GM18951 (cell line): ENCODE measurements around the gene ESPNL.

Source experiments
- POLR2A ChIP-seq: IDR thresholded peaks from 4 replicates; pipeline ENCODE4 v1.6.1; 2011; ENCODE audit warnings: mild to moderate bottlenecking; ENCODE audit not compliant: insufficient read length, insufficient read depth; ENCODE audit errors: extremely low read depth
- in situ Hi-C: fragments of 300-500 bp; cut with MboI; formaldehyde crosslinking; loops from one replicate; pipeline ENCODE4 v1.12.0; 2022; ENCODE audit warnings: low sequenced_read_pairs, mixed read lengths, inconsistent platforms; ENCODE audit not compliant: unreplicated experiment

The ESPNL gene

GRCh38 chr2:238155051-238155760 is 55.1 kb downstream of the ESPNL start:
- TF ChIP-seq POLR2A = no peak
- in situ Hi-C loops = no loop called here

- in situ Hi-C loops = no loop called here
- TF ChIP-seq POLR2A = no peak
Measured at GRCh38 chr2:238155761-238156694, 55.9 kb downstream of the ESPNL start.

DNA sequence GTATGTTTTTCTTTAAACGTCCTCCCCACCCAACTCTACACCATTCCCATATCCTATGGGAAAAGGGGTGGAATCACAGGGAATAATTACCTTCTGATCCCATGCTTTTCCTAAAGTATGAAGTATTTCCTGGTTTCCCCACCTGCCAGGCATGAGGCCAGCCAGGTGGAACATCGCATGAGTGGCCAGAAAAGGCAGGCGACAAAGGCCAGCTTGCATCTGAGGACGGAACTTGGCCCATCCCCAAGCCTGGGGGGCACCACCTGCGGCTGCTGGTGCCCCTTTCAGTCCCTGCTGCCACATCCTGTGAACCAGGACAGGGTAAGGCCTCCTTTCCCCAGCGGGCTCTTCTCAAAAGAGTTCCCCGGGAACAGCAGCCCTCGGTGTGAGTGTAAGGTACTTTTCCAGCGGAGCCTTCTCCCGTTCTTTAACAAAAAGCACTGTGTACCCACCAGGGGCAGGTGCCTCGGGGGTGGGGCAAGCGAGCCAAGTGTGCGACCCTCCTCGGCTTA is 57.4 kb downstream of the ESPNL start:
- in situ Hi-C loops = no loop called here
- no peak for TF ChIP-seq POLR2A

DNA sequence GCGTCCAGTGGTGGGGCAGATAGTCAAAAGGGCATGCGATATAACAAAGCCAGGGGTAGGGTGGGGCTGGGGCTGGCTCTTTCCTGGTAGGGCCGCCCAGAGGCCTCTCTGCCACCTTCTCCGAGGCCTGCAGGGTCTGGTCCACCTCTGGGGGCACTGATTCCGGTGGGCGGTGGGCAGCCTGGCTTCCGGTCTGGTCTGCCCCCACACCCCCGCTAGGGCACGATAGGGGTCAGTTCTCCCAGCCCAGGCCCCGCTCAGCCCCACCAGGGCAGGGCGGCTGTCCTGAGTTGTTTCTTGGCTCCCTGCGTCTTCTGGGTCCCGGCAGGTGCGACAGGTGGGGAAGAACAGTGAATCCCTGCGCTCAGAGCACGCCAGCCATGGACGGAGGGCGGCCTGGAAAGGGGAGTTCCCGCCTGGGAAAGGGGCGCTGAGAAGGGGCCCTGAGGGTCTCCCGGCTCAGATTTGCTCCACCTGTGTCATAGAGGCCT is 57.9 kb downstream of the ESPNL start:
- no peak for TF ChIP-seq POLR2A
- in situ Hi-C loops = no loop called here

DNA sequence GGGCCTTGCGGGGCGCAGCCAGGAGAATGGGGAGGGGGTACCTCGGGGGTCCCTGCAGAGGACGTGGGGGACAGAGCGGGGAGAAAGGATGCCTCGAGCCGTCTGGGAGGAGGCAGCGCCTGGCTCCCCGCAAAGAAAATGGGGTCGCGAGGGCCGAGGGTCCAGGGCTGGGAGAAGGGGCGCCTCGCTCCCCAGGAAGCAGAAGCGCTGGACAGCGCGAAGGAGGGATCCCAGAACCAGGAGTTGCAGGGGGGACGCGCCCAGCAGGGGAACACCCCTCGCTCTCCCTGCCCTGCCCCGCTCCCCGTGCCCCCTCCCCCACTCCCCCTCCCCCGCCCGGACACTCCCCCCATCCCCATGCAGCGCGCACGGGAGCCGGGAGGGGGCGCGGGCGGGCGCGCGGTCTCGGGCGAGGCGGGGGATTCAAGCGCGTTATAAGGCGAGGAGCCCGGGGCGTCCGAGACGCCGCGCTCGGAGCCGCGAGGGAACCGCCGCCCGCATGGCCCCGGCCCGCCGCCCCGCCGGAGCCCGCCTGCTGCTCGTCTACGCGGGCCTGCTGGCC is 58.5 kb downstream of the ESPNL start, which contains the start of gene ERFE:
ERFE (plus strand) TSS at position 462 of the 562 bp plus-strand sequence; CDS start at position 500, 38 bp downstream.
- in situ Hi-C loops = no loop called here
- TF ChIP-seq POLR2A = no peak

DNA sequence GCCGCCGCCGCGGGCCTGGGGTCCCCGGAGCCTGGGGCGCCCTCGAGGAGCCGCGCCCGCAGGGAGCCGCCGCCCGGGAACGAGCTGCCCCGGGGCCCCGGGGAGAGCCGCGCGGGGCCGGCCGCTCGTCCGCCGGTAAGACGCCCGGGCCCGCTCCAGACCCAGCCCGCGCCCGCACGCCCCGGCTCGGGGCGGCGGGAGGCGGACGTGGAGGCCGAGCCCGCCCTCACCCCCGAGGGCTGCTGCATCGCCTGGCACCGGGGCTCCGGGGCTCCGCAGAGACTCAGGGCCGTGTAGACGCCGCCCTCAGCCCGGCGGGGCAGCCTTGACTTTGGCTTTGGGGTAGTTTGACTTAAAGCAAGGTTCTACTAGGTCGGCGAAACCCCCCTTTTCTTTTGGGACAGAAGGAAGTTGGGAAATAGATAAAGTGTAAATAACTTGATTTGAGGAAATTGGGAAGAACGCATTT is 59.0 kb downstream of the ESPNL start:
- no peak for TF ChIP-seq POLR2A
- in situ Hi-C loops = no loop called here

DNA sequence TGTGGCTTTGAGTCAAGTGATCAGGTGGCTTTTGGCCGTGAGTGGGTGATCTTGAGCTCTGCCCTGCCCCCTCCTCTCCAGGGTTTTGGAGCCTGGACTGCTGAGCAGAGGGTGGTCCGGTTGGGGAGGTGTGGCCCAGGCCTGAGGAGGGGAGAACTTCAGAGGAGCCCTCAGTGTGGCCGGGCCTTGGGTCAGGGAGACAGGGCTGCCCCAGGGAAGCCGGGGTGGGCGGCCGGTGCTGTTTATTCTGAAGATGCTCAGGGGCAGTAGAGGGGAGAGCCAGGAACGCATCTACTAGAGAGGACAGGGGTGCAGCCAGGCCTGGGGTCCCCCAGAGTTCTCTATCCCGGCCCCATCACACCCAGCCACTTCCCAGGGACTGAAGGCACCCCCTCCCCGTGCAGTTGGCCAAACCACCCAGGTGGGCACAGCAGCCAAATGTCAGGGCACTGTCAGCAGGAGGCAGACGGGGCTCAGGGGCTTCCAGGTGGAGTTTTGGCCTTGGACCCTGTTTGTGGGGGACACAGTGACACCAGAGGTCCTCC is 59.6 kb downstream of the ESPNL start:
- TF ChIP-seq POLR2A = no peak
- in situ Hi-C loops = no loop called here

- TF ChIP-seq POLR2A = no peak
- in situ Hi-C loops = no loop called here
Measured at GRCh38 chr2:238160206-238161129, 60.3 kb downstream of the ESPNL start.

- in situ Hi-C loops = no loop called here
- no peak for TF ChIP-seq POLR2A
Measured at GRCh38 chr2:238161291-238162051, 61.3 kb downstream of the ESPNL start.

- TF ChIP-seq POLR2A = no peak
- in situ Hi-C loops = no loop called here
Measured at GRCh38 chr2:238162251-238162845, 62.2 kb downstream of the ESPNL start.
